GM19397 (cell line): Measurements from ENCODE around the gene TMEM14C.

Experiments
- ATAC-seq: cut with Tn5 transposase; IDR thresholded peaks from one replicate; pipeline ENCODE4 v1.9.1; 2021; ENCODE audit warnings: mild to moderate bottlenecking, moderate library complexity; ENCODE audit not compliant: unreplicated experiment

TMEM14C gene

GRCh38 chr6:10759312-10759839 is 36.5 kb downstream of the TMEM14C start:
- ATAC-seq: no peak

- no peak for ATAC-seq
These were observed 37.0 kb downstream of the TMEM14C start for GRCh38 chr6:10759884-10760329.

GRCh38 chr6:10763006-10763405 is 40.1 kb downstream of the TMEM14C start:
- no peak for ATAC-seq

GRCh38 chr6:10769419-10769818 is 46.5 kb downstream of the TMEM14C start:
- ATAC-seq: no peak

GRCh38 chr6:10771371-10771894 is 48.6 kb downstream of the TMEM14C start:
- no peak for ATAC-seq

- ATAC-seq: no peak
These were observed 55.4 kb downstream of the TMEM14C start for GRCh38 chr6:10778230-10778629.

GRCh38 chr6:10779076-10779475 is 56.2 kb downstream of the TMEM14C start:
- no peak for ATAC-seq
